Measurements from ENCODE around the gene IGSF21.

Gene IGSF21

GRCh38 chr1:18121072-18121820 is 13.6 kb downstream of the IGSF21 start:
- DNase-seq: no peak

- DNase-seq: no peak
Observed at GRCh38 chr1:18123467-18123992, 15.9 kb downstream of the IGSF21 start.

GRCh38 chr1:18124977-18125376 is 17.4 kb downstream of the IGSF21 start:
- DNase-seq: no peak

GRCh38 chr1:18126616-18127015 is 19.0 kb downstream of the IGSF21 start:
- DNase-seq: no peak

- DNase-seq: no peak
Observed at GRCh38 chr1:18128298-18128697, 20.7 kb downstream of the IGSF21 start.

- no peak for DNase-seq
Observed at GRCh38 chr1:18130356-18130755, 22.8 kb downstream of the IGSF21 start.

- no peak for DNase-seq
Observed at GRCh38 chr1:18132022-18132710, 24.6 kb downstream of the IGSF21 start.

- DNase-seq: no peak
Observed at GRCh38 chr1:18132711-18133541, 25.3 kb downstream of the IGSF21 start.

GRCh38 chr1:18134324-18135046 is 26.9 kb downstream of the IGSF21 start:
- no peak for DNase-seq

GRCh38 chr1:18137759-18138345 is 30.3 kb downstream of the IGSF21 start:
- no peak for DNase-seq

- no peak for DNase-seq
Observed at GRCh38 chr1:18139198-18139981, 31.8 kb downstream of the IGSF21 start.

- DNase-seq: no peak
Observed at GRCh38 chr1:18140411-18140810, 32.8 kb downstream of the IGSF21 start.

GRCh38 chr1:18141661-18142060 is 34.1 kb downstream of the IGSF21 start:
- DNase-seq: no peak

GRCh38 chr1:18142471-18142870 is 34.9 kb downstream of the IGSF21 start:
- DNase-seq: no peak

GRCh38 chr1:18142969-18143368 is 35.4 kb downstream of the IGSF21 start:
- no peak for DNase-seq

- no peak for DNase-seq
Observed at GRCh38 chr1:18144062-18144461, 36.5 kb downstream of the IGSF21 start.

GRCh38 chr1:18144916-18145647 is 37.5 kb downstream of the IGSF21 start:
- no peak for DNase-seq

- DNase-seq: no peak
Observed at GRCh38 chr1:18145851-18146618, 38.4 kb downstream of the IGSF21 start.

- no peak for DNase-seq
Observed at GRCh38 chr1:18146886-18147285, 39.3 kb downstream of the IGSF21 start.

GRCh38 chr1:18147672-18148071 is 40.1 kb downstream of the IGSF21 start:
- no peak for DNase-seq
